GM18907 (cell line): ENCODE results near the gene FOXA3.
A peak's percentile ranks its signal among the peaks of the same experiment; 100 is the strongest.

Source experiments
- ATAC-seq: cut with Tn5 transposase; IDR thresholded peaks from one replicate; pipeline ENCODE4 v1.9.1; 2021; ENCODE audit warnings: mild to moderate bottlenecking, moderate library complexity; ENCODE audit not compliant: unreplicated experiment

FOXA3 gene

DNA sequence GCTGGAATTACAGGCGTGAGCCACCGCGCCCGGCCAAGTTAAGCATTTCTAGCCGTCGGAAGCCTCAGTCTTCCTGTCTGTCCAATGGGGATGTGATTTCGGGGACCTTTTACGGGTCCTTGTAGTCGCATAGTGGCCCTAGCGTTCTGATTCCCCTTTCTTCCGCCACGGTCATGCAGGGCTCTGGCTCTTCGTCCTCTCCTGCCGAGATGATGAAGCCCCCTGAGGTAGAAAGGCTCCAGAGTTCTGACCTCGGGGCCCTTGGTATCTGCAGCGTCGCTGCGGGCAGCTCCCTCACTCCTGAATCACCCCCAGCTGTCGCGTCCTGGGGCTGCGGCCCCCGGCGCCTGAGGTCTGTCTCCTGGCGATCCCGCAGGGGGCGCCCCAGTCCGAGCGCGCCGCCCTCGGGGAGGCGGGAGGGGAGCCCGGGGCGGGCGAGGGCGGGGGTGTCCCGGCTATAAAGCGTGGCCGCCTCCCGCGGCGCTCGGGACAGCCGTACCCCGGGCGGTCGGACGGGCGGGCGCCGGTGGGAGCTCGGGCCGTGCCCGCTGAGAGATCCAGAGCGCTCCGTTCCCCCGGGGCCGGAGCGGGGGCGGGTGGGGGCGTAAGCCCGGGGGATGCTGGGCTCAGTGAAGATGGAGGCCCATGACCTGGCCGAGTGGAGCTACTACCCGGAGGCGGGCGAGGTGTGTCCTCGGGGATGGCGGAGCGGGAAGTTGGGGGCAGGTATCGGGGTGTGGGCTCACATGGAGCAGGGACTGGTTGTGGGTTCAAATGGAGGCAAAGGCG is at the start of gene FOXA3:
FOXA3 (plus strand) TSS at position 487 of the 789 bp plus-strand sequence; CDS start at position 618, 131 bp downstream.
- ATAC-seq = peak; percentile 38

DNA sequence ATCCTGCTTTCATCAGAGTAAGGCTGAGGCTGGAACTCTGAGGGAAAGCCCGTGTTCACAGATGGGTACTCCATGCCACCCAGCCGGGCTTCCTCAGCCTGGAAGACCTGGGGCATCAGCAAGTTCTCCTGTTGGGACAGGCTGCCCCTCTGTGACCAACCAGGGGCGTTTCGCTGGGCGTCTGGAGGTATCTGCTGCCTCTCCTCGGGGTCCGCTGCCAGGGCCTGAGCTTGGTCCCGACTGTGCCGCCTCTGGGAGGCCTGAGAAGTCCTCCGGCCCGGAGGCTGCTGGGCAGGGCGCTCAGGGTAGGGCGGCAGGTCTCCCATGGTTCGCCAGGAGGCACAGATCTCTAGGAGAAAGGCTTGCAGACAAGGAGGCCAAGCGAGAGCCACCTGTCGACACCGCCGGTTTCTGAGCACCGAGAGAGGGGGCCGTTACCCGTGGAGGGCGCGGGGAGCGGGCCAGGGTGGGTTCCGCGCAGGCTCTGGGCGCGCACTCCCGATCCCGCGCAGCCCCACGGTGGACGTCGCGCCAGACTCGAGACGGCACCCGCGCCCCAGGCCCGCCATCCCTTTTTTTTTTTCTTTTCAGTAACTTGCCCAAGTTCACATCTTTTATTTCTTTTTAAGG is 49.2 kb upstream of the FOXA3 start, which contains the start of gene RSPH6A:
RSPH6A (minus strand) TSS at position 458 of the 630 bp plus-strand sequence; CDS start at position 326, 132 bp downstream.
- ATAC-seq = no peak

- no peak for ATAC-seq
Observed at GRCh38 chr19:45815481-45816216, 48.5 kb upstream of the FOXA3 start.

GRCh38 chr19:45816236-45817009 is 47.7 kb upstream of the FOXA3 start:
- ATAC-seq = no peak

DNA sequence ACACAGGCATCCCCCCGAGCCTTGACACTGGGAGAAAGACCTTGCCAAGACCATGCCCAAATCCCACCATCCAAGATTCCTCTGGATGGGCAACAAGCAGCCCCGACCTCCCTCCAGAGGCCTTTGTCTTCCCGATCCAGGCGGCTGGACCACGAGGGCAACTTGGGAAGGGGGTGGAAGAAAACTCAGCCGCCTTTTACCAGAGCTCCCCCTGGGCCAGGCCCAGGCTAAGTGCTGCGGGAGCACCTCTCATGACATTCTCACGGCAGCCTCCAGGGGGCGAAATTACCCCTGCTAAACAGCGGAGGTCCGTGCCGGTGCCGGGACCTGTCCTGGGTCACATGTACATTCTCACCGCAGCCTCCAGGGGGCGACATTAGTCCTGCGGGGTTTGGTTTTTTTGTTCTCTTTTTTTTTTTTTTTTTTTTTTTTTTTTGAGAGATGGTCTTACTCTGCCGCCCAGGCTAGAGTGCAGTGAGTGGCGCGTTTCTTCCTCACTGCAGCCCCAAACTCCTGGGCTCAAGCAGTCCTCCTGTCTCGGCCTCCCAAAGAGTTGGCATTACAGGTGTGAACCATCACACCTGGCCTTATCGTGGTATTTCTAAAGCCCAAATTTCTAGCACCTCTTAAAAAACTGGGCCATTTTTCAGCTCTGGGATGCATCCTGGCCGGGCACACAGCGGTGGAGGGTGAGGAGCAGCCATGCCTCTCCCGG is 47.0 kb upstream of the FOXA3 start:
- peak; percentile 72 for ATAC-seq

- ATAC-seq = no peak
Observed at GRCh38 chr19:45817725-45818301, 46.3 kb upstream of the FOXA3 start.

DNA sequence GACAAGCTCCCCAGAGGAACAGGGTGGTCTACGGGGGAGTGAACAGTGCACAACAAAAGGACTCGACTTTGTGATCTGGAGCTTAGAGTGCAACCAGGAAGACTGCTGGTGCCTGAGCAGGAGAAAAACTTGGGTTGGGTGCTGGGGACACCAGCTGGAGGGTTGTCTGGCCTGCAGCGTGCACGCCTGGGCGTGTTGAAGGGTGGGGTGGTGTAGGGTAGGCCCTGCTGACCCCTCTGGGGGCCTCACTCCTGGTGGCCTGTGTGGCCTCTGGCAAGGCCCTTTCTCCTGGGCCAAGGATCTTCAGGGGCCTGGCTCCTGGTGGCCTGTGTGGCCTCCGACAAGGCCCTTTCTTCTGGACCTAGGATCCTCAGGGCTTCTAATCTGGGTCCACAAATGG is 44.4 kb upstream of the FOXA3 start:
- no peak for ATAC-seq

DNA sequence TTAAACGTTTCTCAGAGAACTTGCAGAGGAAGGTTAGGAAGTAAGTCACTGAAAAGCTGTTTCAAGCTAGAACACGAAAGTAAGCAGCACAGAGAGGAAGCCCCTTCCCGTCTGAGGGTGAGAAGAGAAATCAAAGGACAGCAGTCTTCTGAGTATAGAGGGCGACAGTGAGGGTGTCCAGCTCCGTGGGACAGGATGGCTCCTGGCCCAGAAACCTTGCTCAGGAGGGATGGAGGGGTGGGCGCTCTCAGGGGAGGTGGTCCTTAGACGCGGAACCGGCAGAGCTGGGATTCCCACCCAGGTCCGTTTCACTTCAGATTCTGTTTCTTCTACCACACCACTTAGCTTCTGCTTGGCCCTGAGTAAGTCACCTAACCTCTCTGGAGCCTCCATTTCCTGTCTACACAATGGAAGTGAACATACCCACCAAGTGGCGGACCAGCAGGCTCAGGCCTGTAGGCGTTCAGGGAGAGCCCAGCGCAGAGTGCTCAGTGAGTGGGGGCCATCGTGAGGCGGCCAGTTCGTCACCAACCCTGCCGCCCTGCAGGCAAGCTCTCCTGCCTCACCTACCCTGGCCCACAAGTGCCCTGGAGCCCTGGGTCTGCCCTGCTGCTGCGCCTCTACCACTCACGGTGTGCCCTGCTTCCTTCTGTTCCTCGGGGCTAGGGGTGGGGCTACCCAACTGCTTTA is 43.6 kb upstream of the FOXA3 start:
- ATAC-seq = no peak

DNA sequence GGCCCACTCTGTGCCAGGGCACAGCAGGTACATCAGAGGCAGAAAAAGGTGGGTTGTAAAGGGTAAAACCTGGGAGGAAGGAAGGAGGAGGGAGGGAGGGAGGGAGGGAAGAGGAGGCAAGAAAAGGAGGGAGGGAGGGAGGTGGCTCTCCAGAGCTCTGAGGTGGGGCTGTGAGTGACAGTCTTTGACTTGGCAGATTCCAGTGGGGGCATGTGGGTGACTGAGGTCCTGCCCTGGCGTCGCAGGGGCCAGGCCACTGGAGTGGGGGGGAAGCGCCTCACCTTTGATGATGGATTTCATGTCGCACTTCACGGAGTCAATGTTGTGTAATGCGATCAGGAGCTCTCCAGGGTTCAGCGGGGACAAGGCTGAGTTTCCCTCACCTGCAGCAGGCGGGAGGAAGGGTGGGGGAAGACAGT is 43.0 kb upstream of the FOXA3 start:
- no peak for ATAC-seq

DNA sequence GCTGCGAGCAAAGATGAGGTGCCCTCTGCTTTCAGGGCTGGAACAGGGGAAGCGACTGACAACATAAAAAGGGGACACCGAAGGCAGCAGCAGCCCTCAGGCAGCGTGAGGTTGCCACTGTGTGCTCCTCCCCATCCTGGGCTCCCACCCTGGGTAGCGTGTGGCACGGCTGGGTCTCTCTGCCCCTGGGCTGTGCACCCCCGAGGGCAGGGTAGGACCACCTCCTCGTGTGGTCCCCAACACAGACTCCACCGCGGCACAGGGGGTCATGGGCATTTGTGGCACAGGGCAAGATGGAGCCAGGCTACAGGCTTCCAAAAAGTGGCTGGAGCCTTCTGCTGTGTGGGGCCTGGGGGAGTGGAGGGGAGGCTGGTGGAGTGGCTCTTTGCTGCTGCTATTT is 42.6 kb upstream of the FOXA3 start:
- no peak for ATAC-seq

GRCh38 chr19:45822716-45823115 is 41.4 kb upstream of the FOXA3 start:
- ATAC-seq = no peak

DNA sequence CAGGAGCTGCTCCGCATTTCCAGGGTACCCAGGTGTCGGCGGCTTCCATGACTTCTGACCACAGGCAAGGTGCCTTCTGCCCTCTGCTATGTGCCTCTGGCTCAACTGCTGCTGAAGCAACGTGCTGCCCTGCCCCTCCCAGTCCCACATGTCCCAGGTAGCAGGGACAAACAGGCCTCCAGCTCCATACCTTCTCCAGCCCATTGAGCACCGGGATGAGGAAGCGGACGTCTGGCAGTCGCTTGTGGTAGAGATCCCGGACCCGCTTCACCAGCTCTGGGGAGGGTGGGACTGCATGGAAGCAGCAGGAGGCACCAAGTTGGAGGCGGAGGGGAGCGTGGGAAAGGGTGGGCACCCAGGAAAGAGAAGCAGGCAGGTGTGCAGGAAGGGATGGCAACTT is 40.9 kb upstream of the FOXA3 start:
- no peak for ATAC-seq

DNA sequence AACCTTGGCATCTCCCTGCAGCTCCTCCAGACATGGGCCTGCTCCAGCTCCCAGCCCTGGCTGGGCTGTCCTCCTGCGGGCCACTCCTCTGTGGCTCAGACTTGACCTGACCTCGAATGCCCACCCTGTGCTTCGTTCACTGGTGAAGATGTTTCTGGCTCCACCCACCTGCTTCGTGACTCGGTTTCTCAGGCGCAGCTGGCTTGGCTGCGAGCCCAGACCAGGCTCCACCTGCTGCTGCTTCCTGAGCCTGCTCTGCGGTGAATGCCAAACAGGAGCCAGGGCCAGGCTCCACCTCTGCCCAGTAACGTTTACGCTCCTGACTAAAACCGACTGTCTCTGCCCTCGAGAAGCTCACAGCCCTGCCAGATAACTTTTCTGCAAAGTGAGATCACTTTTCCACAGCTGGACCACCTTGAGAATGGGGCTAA is 40.1 kb upstream of the FOXA3 start:
- ATAC-seq = no peak

- ATAC-seq = no peak
Observed at GRCh38 chr19:45824531-45825262, 39.4 kb upstream of the FOXA3 start.

DNA sequence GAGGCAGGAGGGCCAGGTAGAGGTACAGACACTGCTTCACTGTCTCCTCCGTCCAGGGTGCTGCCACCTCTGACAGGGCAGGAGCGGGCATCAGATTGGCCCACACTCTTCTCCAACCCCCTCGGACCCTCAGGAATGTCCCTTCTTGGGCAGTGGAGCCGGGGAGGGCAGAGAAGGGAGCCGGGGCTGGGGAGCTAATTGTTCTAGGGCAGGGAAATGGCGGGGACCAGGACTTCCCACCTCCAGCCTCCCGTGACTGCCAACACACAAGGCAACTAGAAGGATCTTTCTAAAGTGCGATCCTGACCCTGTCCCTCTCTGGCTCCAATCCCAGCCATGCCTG is 38.9 kb upstream of the FOXA3 start:
- ATAC-seq = no peak

DNA sequence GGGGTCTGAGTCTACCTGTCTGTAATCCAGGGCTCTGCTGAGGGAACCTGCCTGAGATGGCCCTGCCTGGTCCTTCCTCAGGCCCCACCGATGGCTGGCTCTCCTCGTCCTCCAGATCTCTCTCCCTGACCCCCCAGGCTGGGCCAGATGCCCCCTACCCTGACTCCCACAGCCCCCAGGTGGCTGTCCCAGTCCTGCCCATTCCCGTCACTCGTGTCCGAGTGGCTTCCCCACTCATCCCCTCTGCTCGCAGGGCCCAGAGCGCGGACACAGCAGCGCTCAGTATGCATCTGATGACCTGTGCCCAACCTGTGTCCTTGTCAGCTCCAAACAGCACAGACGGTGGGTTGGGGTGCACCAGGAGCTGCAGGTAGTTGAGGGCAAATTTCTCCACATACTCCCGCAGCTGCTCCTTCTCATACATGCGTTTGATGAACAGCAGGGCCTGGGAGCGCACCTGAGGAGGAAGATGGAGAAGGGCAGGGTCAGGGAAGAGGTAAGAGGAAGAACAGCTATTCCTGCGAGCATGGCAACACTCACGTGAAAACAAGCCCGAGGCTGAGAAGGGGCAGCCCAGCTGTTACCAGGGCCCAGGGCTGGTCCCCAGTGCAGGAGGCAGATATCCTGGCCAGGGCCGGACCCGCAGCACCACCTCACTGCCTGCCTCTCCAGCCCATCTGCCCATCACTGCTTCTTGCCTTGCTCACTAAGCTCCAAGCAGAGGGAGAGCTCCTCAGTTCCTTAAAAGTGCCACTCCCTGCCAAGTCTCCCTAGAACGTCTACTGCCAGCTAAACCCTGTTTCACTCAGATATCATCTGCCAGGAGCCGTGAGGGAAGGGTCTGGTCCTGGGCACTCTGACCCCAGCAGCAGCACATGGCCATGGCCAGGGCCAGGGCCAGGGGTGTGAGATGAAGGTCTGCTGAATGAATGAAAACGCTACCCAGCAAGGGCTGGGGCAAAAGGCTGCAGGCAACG is 37.9 kb upstream of the FOXA3 start:
- ATAC-seq = no peak

DNA sequence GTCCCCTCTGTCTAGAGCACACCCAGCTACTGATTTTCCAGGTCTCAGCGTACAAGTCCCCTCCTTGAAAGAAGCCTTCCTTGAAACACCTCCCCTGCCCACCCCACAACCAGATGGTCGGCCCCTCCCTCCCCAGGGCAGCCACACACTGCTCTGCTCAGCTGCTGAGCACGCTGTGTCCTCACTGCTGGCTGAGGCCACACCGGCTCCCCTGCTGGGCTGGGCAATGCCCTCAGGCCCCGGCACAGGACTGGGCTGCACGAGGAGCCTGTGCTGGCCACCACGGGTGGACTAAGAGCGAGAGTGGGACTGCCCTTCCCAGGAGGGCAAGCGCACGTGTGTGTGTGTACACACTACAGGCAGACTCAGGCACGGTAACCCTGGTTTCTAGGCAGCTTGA is 37.2 kb upstream of the FOXA3 start:
- no peak for ATAC-seq
